H9 (cell line): ENCODE data around the gene METTL8. TPM values are rescaled to one million over a fixed set of nuclear protein-coding genes. Genes with fewer than 3 reads are reported as not detected.

Experiments used
- DNase-seq: peaks from one replicate; pipeline ENCODE4 v3.0.0-alpha.2; 2017
- H2AFZ ChIP-seq: one replicate; pipeline ENCODE4 v1.6.1; 2013; ENCODE audit warnings: mild to moderate bottlenecking, low read length, control low read depth, moderate library complexity
- H2AK5ac ChIP-seq: 2 replicates; pipeline ENCODE4 v1.6.1; 2013; ENCODE audit warnings: low read length, control low read depth, mixed read lengths; ENCODE audit not compliant: insufficient read length
- H2BK120ac ChIP-seq: one replicate; pipeline ENCODE4 v1.6.1; 2013; ENCODE audit warnings: low read depth, mild to moderate bottlenecking, low read length, control low read depth, inconsistent platforms; ENCODE audit not compliant: poor library complexity, severe bottlenecking
- H2BK12ac ChIP-seq: 2 replicates; pipeline ENCODE4 v1.6.1; 2013; ENCODE audit warnings: low read length, control low read depth, mixed read lengths, low read depth; ENCODE audit not compliant: insufficient read length
- H2BK15ac ChIP-seq: 2 replicates; pipeline ENCODE4 v1.6.1; 2013; ENCODE audit warnings: low read depth, low read length, control low read depth
- H2BK20ac ChIP-seq: one replicate; pipeline ENCODE4 v1.6.1; 2013; ENCODE audit warnings: low read depth, mild to moderate bottlenecking, low read length, control low read depth, inconsistent platforms; ENCODE audit not compliant: poor library complexity, severe bottlenecking
- H2BK5ac ChIP-seq: 2 replicates; pipeline ENCODE4 v1.6.1; 2013; ENCODE audit warnings: low read length, control low read depth, mixed read lengths; ENCODE audit not compliant: insufficient read length
- H3K14ac ChIP-seq: 2 replicates; pipeline ENCODE4 v1.6.1; 2013; ENCODE audit warnings: low read length, control low read depth; ENCODE audit not compliant: insufficient read depth
- H3K18ac ChIP-seq: 2 replicates; pipeline ENCODE4 v1.6.1; 2013; ENCODE audit warnings: low read depth, mild to moderate bottlenecking, mixed read lengths, low read length, control low read depth; ENCODE audit not compliant: insufficient read length
- H3K23ac ChIP-seq: 2 replicates; pipeline ENCODE4 v1.6.1; 2013; ENCODE audit warnings: low read length, control low read depth, mixed read lengths, low read depth; ENCODE audit not compliant: insufficient read length
- H3K23me2 ChIP-seq: 2 replicates; pipeline ENCODE4 v1.6.1; 2013; ENCODE audit warnings: low read depth, mild to moderate bottlenecking, mixed read lengths, low read length, control low read depth; ENCODE audit not compliant: insufficient read length, poor library complexity, severe bottlenecking
- H3K27ac ChIP-seq: 2 replicates; pipeline ENCODE4 v1.5.1; 2013; ENCODE audit warnings: low read length, control low read depth, mixed read lengths, low read depth; ENCODE audit not compliant: insufficient read length
- H3K27me3 ChIP-seq: 2 replicates; pipeline ENCODE4 v1.6.1; 2013; ENCODE audit warnings: low read length, control low read depth, inconsistent platforms; ENCODE audit not compliant: insufficient read depth
- H3K4ac ChIP-seq: 2 replicates; pipeline ENCODE4 v1.6.1; 2013; ENCODE audit warnings: low read depth, mild to moderate bottlenecking, control low read depth, inconsistent platforms, low read length, moderate library complexity
- H3K4me1 ChIP-seq: 2 replicates; pipeline ENCODE4 v1.6.1; 2013; ENCODE audit warnings: low read length, control low read depth, inconsistent platforms; ENCODE audit not compliant: insufficient read depth
- H3K4me2 ChIP-seq: 2 replicates; pipeline ENCODE4 v1.6.1; 2013; ENCODE audit warnings: low read length, control low read depth, mixed read lengths; ENCODE audit not compliant: insufficient read length, insufficient read depth
- H3K56ac ChIP-seq: 2 replicates; pipeline ENCODE4 v1.6.1; 2013; ENCODE audit warnings: low read depth, mild to moderate bottlenecking, mixed read lengths, low read length, control low read depth; ENCODE audit not compliant: insufficient read length
- H3K79me1 ChIP-seq: 2 replicates; pipeline ENCODE4 v1.6.1; 2013; ENCODE audit warnings: low read depth, mild to moderate bottlenecking, moderate library complexity, low read length, control low read depth, inconsistent platforms; ENCODE audit not compliant: insufficient read depth, poor library complexity, severe bottlenecking
- H3K79me2 ChIP-seq: 2 replicates; pipeline ENCODE4 v1.6.1; 2013; ENCODE audit warnings: low read length, control low read depth, inconsistent platforms; ENCODE audit not compliant: insufficient read depth
- H3K9ac ChIP-seq: 2 replicates; pipeline ENCODE4 v1.6.1; 2013; ENCODE audit warnings: low read length, control low read depth, mixed read lengths; ENCODE audit not compliant: insufficient read length; ENCODE audit errors: extremely low read depth
- H3K9me3 ChIP-seq: one replicate; pipeline ENCODE4 v1.6.1; 2013; ENCODE audit warnings: low read depth, low read length, inconsistent platforms; ENCODE audit not compliant: control insufficient read depth
- H3T11ph ChIP-seq: one replicate; pipeline ENCODE4 v1.6.1; 2013; ENCODE audit warnings: mild to moderate bottlenecking, low read length, control low read depth, inconsistent platforms
- H4K20me1 ChIP-seq: one replicate; pipeline ENCODE4 v1.6.1; 2013; ENCODE audit not compliant: control insufficient read depth, insufficient read length, insufficient read depth
- H4K5ac ChIP-seq: 2 replicates; pipeline ENCODE4 v1.6.1; 2013; ENCODE audit warnings: low read depth, mild to moderate bottlenecking, mixed read lengths, low read length, control low read depth; ENCODE audit not compliant: insufficient read length
- H4K8ac ChIP-seq: replicated peaks from 2 replicates; pipeline ENCODE4 v1.6.1; 2013; ENCODE audit warnings: low read length, control low read depth, mixed read lengths, low read depth; ENCODE audit not compliant: insufficient read length
- H4K91ac ChIP-seq: 2 replicates; pipeline ENCODE4 v1.6.1; 2013; ENCODE audit warnings: low read depth, mild to moderate bottlenecking, moderate library complexity, mixed read lengths, low read length, control low read depth; ENCODE audit not compliant: insufficient read length
- H3K27ac Mint-ChIP-seq, 3 experiments: 2 replicates in 2 of 3; 3 replicates in 1 of 3; pipeline ENCODE4 v1.8.0; 2020 to 2021; ENCODE audit warnings: mixed read lengths in 3 of 3, mild to moderate bottlenecking in 1 of 3, moderate library complexity in 1 of 3
- H3K27me3 Mint-ChIP-seq: 2 replicates; pipeline ENCODE4 v1.8.0; 2021; ENCODE audit warnings: low read depth, mild to moderate bottlenecking, moderate library complexity, mixed read lengths
- H3K36me3 Mint-ChIP-seq, 3 experiments: 2 replicates in 2 of 3; 3 replicates in 1 of 3; pipeline ENCODE4 v1.8.0; 2020 to 2021; ENCODE audit warnings: low read depth in 3 of 3, mixed read lengths in 3 of 3; ENCODE audit not compliant: insufficient read depth in 1 of 3
- H3K4me1 Mint-ChIP-seq, 2 experiments: 2 replicates each; pipeline ENCODE4 v1.8.0; 2020; ENCODE audit warnings: mixed read lengths in 2 of 2
- H3K4me3 Mint-ChIP-seq, 2 experiments: 2 replicates in 1 of 2; 3 replicates in 1 of 2; pipeline ENCODE4 v1.8.0; 2020 to 2021; ENCODE audit warnings: mild to moderate bottlenecking in 2 of 2, mixed read lengths in 2 of 2, moderate library complexity in 1 of 2
- H3K9me3 Mint-ChIP-seq, 2 experiments: 2 replicates in 1 of 2; 3 replicates in 1 of 2; pipeline ENCODE4 v1.8.0; 2020; ENCODE audit warnings: mild to moderate bottlenecking in 2 of 2, mixed read lengths in 2 of 2, moderate library complexity in 1 of 2
- CTCF ChIP-seq: fragments of 200-600 bp; sonication (generic); conservative IDR thresholded peaks from 3 replicates; pipeline ENCODE4 v1.8.0; 2021; ENCODE audit warnings: antibody characterized with exemption, mild to moderate bottlenecking
- WGBS: extraction: QIAGEN DNeasy Blood & Tissue Kit; methylation state at CpG from one replicate; pipeline ENCODE4 v1.1.7; 2013; ENCODE audit warnings: missing lambda C conversion rate, low lambda C conversion rate, mixed read lengths; ENCODE audit not compliant: insufficient read length; ENCODE audit errors: extremely low coverage; 5-methylcytosine and 5-hydroxymethylcytosine counted together
- total RNA-seq: library from RNA; stranded (reverse); gene quantifications from 2 replicates; pipeline ENCODE4 v1.2.1, GENCODE V29; 2021

METTL8 gene
- total RNA-seq, 1 experiment from 2014 or later: 40.9 TPM

GRCh38 chr2:171318463-171318934 lies 115.3 kb downstream of the METTL8 start:
- peaks cover 12 to 21% (median 16%) of the 10 kb centered on the region in 3 experiments for H3K36me3 Mint-ChIP-seq
- H2BK5ac ChIP-seq: no peak overlapping the region
- H3K4ac ChIP-seq: no peak overlapping the region
- H3K79me1 ChIP-seq: no peaks in the 10 kb centered on the region
- H2BK12ac ChIP-seq: no peak overlapping the region
- peaks cover 76 to 78% of the 10 kb centered on the region in 2 experiments for H3K4me1 Mint-ChIP-seq
- no peaks in the 10 kb centered on the region for H3K27me3 Mint-ChIP-seq
- no peak overlapping the region for H3K56ac ChIP-seq
- peak overlapping the region; percentile 13 to 50; a peak in 3 of 5 replicates for H3K4me3 Mint-ChIP-seq
- H3K27me3 ChIP-seq: no peaks in the 10 kb centered on the region
- no peak for TF ChIP-seq CTCF
- no peak overlapping the region for H2AFZ ChIP-seq
- DNase-seq: peak; percentile 82
- no peaks in the 10 kb centered on the region for H3K9me3 ChIP-seq
- no peak overlapping the region for H4K91ac ChIP-seq
- no peak overlapping the region for H2BK15ac ChIP-seq
- H3K23ac ChIP-seq: no peak overlapping the region
- no peak overlapping the region for H2BK120ac ChIP-seq
- H4K5ac ChIP-seq: no peak overlapping the region
- peak overlapping the region; percentile 5 for H3K9ac ChIP-seq
- H3K9me3 Mint-ChIP-seq: peaks cover 6% of the 10 kb centered on the region in 2 experiments
- H3K27ac Mint-ChIP-seq: peak overlapping the region; percentile 90 to 100 (median 98)
- H3K23me2 ChIP-seq: no peaks in the 10 kb centered on the region
- peak overlapping the region; percentile 35 for H3K4me2 ChIP-seq
- H2BK20ac ChIP-seq: no peak overlapping the region
- H3K4me1 ChIP-seq: peaks cover 19% of the 10 kb centered on the region
- H3K18ac ChIP-seq: peak overlapping the region; percentile 9
- H4K20me1 ChIP-seq: no peaks in the 10 kb centered on the region
- no peak overlapping the region for H3T11ph ChIP-seq
- WGBS: no CpG with 5 or more reads among the region's 6 CpGs
- peak overlapping the region; percentile 97 for H3K27ac ChIP-seq
- no peak overlapping the region for H4K8ac ChIP-seq
- H2AK5ac ChIP-seq: no peak overlapping the region
- no peaks in the 10 kb centered on the region for H3K79me2 ChIP-seq
- H3K14ac ChIP-seq: no peak overlapping the region
